Measurements from ENCODE around the gene TOGARAM1. TPM values are rescaled to one million over a fixed set of nuclear protein-coding genes. Genes with fewer than 3 reads are reported as not detected.

Gene TOGARAM1
- total RNA-seq, 1 experiment from 2014 or later: 15.1 TPM

DNA sequence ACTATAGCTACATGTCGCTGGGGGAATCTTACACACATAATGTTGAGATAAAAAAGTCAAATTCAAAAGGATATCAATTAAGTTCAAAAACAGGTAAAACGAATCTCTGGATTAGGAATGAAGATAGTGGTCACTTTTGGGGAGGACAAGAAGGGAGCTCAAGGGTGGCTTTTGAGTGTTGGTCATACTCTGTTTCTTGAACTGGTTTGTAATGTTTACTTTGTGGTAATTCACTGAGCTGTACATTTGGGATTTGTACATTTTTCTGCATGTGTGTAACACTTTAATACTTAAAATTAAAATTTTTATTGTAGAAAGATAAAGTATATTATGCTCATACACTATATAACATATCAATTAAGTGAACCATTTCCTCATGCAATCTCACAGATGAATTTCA, 26.8 kb upstream of the TOGARAM1 start:
- no peaks in the 10 kb centered on the region for H3K36me3 Mint-ChIP-seq (ENCODE audit: insufficient read depth, unreplicated experiment)

DNA sequence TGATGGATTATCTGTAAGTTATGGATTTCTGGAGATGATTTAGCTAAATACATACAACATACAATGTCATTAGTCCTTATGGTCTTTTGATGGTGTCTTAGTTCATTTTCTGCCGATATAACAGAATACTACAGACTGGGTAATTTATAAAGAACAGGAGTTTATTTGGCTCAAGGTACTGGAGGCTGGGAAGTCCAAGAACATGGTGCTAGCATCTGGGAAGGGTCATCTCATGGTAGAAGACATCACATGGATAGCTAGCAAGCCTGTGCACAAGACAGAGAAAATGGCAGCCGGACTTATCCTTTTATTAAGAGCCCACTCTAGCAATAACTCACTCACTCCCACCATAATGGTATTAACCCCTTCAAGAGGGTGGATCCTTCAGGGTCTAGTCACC, 24.4 kb upstream of the TOGARAM1 start:
- TF ChIP-seq, protein P1, sequence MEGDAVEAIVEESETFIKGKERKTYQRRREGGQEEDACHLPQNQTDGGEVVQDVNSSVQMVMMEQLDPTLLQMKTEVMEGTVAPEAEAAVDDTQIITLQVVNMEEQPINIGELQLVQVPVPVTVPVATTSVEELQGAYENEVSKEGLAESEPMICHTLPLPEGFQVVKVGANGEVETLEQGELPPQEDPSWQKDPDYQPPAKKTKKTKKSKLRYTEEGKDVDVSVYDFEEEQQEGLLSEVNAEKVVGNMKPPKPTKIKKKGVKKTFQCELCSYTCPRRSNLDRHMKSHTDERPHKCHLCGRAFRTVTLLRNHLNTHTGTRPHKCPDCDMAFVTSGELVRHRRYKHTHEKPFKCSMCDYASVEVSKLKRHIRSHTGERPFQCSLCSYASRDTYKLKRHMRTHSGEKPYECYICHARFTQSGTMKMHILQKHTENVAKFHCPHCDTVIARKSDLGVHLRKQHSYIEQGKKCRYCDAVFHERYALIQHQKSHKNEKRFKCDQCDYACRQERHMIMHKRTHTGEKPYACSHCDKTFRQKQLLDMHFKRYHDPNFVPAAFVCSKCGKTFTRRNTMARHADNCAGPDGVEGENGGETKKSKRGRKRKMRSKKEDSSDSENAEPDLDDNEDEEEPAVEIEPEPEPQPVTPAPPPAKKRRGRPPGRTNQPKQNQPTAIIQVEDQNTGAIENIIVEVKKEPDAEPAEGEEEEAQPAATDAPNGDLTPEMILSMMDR (IDR thresholded peaks at IDR 0.05; ENCODE audit: unreplicated experiment): no peak
- H3K27ac Mint-ChIP-seq (ENCODE audit: unreplicated experiment): no peak overlapping the region
- H3K27me3 Mint-ChIP-seq (ENCODE audit: unreplicated experiment): no peaks in the 10 kb centered on the region
- CTCF ChIA-PET: no interaction called here
- no peaks in the 10 kb centered on the region for H3K4me1 Mint-ChIP-seq (ENCODE audit: low read depth, unreplicated experiment)
- peaks cover 2% of the 10 kb centered on the region for H3K9me3 Mint-ChIP-seq (ENCODE audit: low read depth, unreplicated experiment)
- no peak for DNase-seq
- intact Hi-C loops (cut with micrococcal nuclease; ENCODE audit: unreplicated experiment): no loop called here
- peaks cover 4% of the 10 kb centered on the region for H3K36me3 Mint-ChIP-seq (ENCODE audit: insufficient read depth, unreplicated experiment)
- no peak overlapping the region for H3K4me3 Mint-ChIP-seq (ENCODE audit: low read depth, unreplicated experiment)
- BruUV-seq (replicated peaks): no TSS peak

More for the DNA sequence above, 26.8 kb upstream of the TOGARAM1 start:
- BruUV-seq (replicated peaks): no TSS peak
- Mint-ChIP-seq H3K4me1 (ENCODE audit: low read depth, unreplicated experiment) (no peaks in the 10 kb centered on the region), H3K27ac (ENCODE audit: unreplicated experiment) (no peak overlapping the region), H3K27me3 (ENCODE audit: unreplicated experiment) (no peaks in the 10 kb centered on the region), H3K4me3 (ENCODE audit: low read depth, unreplicated experiment) (no peak overlapping the region), H3K9me3 (ENCODE audit: low read depth, unreplicated experiment) (peaks cover 2% of the 10 kb centered on the region)
- TF ChIP-seq, protein P1 (IDR thresholded peaks at IDR 0.05; ENCODE audit: unreplicated experiment): no peak
- no peak for DNase-seq
- intact Hi-C loops (cut with micrococcal nuclease; ENCODE audit: unreplicated experiment): no loop called here
- CTCF ChIA-PET: no interaction called here

GRCh38 chr14:44940211-44940610, 21.8 kb upstream of the TOGARAM1 start:
- no peaks in the 10 kb centered on the region for H3K27me3 Mint-ChIP-seq (ENCODE audit: unreplicated experiment)
- peaks cover 10% of the 10 kb centered on the region for H3K36me3 Mint-ChIP-seq (ENCODE audit: insufficient read depth, unreplicated experiment)
- no peaks in the 10 kb centered on the region for H3K4me1 Mint-ChIP-seq (ENCODE audit: low read depth, unreplicated experiment)
- TF ChIP-seq, protein P1 (IDR thresholded peaks at IDR 0.05; ENCODE audit: unreplicated experiment): no peak
- peaks cover 2% of the 10 kb centered on the region for H3K9me3 Mint-ChIP-seq (ENCODE audit: low read depth, unreplicated experiment)
- no peak overlapping the region for H3K27ac Mint-ChIP-seq (ENCODE audit: unreplicated experiment)
- CTCF ChIA-PET: no interaction called here
- no TSS peak for BruUV-seq (replicated peaks)
- H3K4me3 Mint-ChIP-seq (ENCODE audit: low read depth, unreplicated experiment): no peak overlapping the region
- intact Hi-C loops (cut with micrococcal nuclease; ENCODE audit: unreplicated experiment): no loop called here
- no peak for DNase-seq

- peaks cover 10% of the 10 kb centered on the region for H3K36me3 Mint-ChIP-seq (ENCODE audit: insufficient read depth, unreplicated experiment)
Measured at GRCh38 chr14:44940944-44941343, 21.0 kb upstream of the TOGARAM1 start.

More at GRCh38 chr14:44940944-44941343, 21.0 kb upstream of the TOGARAM1 start:
- intact Hi-C loops (cut with micrococcal nuclease; ENCODE audit: unreplicated experiment): no loop called here
- no peak for DNase-seq
- Mint-ChIP-seq H3K4me1 (ENCODE audit: low read depth, unreplicated experiment) (no peaks in the 10 kb centered on the region), H3K27ac (ENCODE audit: unreplicated experiment) (no peak overlapping the region), H3K9me3 (ENCODE audit: low read depth, unreplicated experiment) (peaks cover 2% of the 10 kb centered on the region), H3K4me3 (ENCODE audit: low read depth, unreplicated experiment) (no peak overlapping the region), H3K27me3 (ENCODE audit: unreplicated experiment) (no peaks in the 10 kb centered on the region)
- CTCF ChIA-PET: no interaction called here
- no TSS peak for BruUV-seq (replicated peaks)
- TF ChIP-seq, protein P1 (IDR thresholded peaks at IDR 0.05; ENCODE audit: unreplicated experiment): no peak

Data from Calu3 (cell line).